ENCODE data around the gene TOPORS. TPM values are rescaled to one million over a fixed set of nuclear protein-coding genes. Genes with fewer than 3 reads are reported as not detected.
"Not testable (repeated sequence)": the region's sequence is repeated elsewhere in the genome, so short reads cannot be mapped to it uniquely, and the experiment has no call there.

The TOPORS gene
- polyA plus RNA-seq, 1 experiment: 20.4 TPM

- Histone ChIP-seq H3K4me3 (ENCODE audit: low read depth, low read length) (no peak overlapping the region), H3K27me3 (ENCODE audit: control insufficient read depth, insufficient read depth, low read length) (no peaks in the 10 kb centered on the region), H3K9me3 (ENCODE audit: control insufficient read depth, insufficient read depth, low read length) (no peaks in the 10 kb centered on the region), H3K27ac (ENCODE audit: low read depth, low read length) (no peak overlapping the region)
- POLR2A ChIA-PET: no interaction called here
- no peak for TF ChIP-seq CTCF (IDR thresholded peaks at IDR 0.05; ENCODE audit: low read depth, low read length)
- DNase-seq (ENCODE audit: low read depth, low spot score): no peak
- CTCF ChIA-PET: interaction anchor here (1.4 to 10.9 kb wide), 3 partner anchors 18 to 176 kb away, joined by 6 to 106 read pairs (median 12); no protein-coding TSS in a partner anchor
Measured at GRCh38 chr9:32554107-32554506, 1.7 kb upstream of the TOPORS start.

- H3K9me3 ChIP-seq (ENCODE audit: control insufficient read depth, insufficient read depth, low read length): no peaks in the 10 kb centered on the region
- peak overlapping the region; percentile 82 for H3K4me3 ChIP-seq (ENCODE audit: low read depth, low read length)
- ChIA-PET POLR2A (interaction anchor here (1.0 to 2.9 kb wide), 5 partner anchors 25 to 474 kb away, joined by 3 to 17 read pairs (median 10); partner anchors contain the start of genes ACO1, DNAJA1 and RIGI), CTCF (interaction anchor here (1.0 to 10.9 kb wide), 9 partner anchors 11 to 173 kb away, joined by 3 to 106 read pairs (median 6); partner anchors contain the start of gene RIGI)
- H3K27ac ChIP-seq (ENCODE audit: low read depth, low read length): peak overlapping the region; percentile 97
- H3K27me3 ChIP-seq (ENCODE audit: control insufficient read depth, insufficient read depth, low read length): no peaks in the 10 kb centered on the region
- TF ChIP-seq CTCF (IDR thresholded peaks at IDR 0.05; ENCODE audit: low read depth, low read length): no peak
- DNase-seq (ENCODE audit: low read depth, low spot score): no peak
Measured at GRCh38 chr9:32551276-32552051, 922 bp downstream of the TOPORS start.

GRCh38 chr9:32550562-32551275, 1.7 kb downstream of the TOPORS start:
- CTCF ChIA-PET: interaction anchor here (1.0 to 10.9 kb wide), 9 partner anchors 10 to 423 kb away, joined by 3 to 106 read pairs (median 5); partner anchors contain the start of gene RIGI

GRCh38 chr9:32550150-32550561, 2.2 kb downstream of the TOPORS start:
- Histone ChIP-seq H3K4me3 (ENCODE audit: low read depth, low read length) (peak overlapping the region; percentile 82), H3K27me3 (ENCODE audit: control insufficient read depth, insufficient read depth, low read length) (no peaks in the 10 kb centered on the region), H3K27ac (ENCODE audit: low read depth, low read length) (peak overlapping the region; percentile 33), H3K9me3 (ENCODE audit: control insufficient read depth, insufficient read depth, low read length) (no peaks in the 10 kb centered on the region)
- ChIA-PET CTCF (interaction anchor here (0.9 to 10.9 kb wide), 8 partner anchors 10 to 424 kb away, joined by 3 to 106 read pairs (median 6); partner anchors contain the start of gene RIGI), POLR2A (interaction anchor here (1.2 to 2.9 kb wide), 3 partner anchors 24 to 475 kb away, joined by 3 to 17 read pairs (median 12); partner anchors contain the start of genes ACO1, DNAJA1 and RIGI)
- peak; percentile 29; the same call in 1 of the 2 replicates for TF ChIP-seq CTCF (IDR thresholded peaks at IDR 0.05; ENCODE audit: low read depth, low read length)
- DNase-seq (ENCODE audit: low read depth, low spot score): no peak

More at GRCh38 chr9:32550562-32551275, 1.7 kb downstream of the TOPORS start:
- Histone ChIP-seq H3K9me3 (ENCODE audit: control insufficient read depth, insufficient read depth, low read length) (no peaks in the 10 kb centered on the region), H3K27me3 (ENCODE audit: control insufficient read depth, insufficient read depth, low read length) (no peaks in the 10 kb centered on the region), H3K4me3 (ENCODE audit: low read depth, low read length) (peak overlapping the region; percentile 82), H3K27ac (ENCODE audit: low read depth, low read length) (peak overlapping the region; percentile 85)
- POLR2A ChIA-PET: interaction anchor here (1.2 to 2.9 kb wide), 3 partner anchors 25 to 474 kb away, joined by 3 to 17 read pairs (median 12); partner anchors contain the start of genes ACO1, DNAJA1 and RIGI
- DNase-seq (ENCODE audit: low read depth, low spot score): peak; percentile 86
- TF ChIP-seq CTCF (IDR thresholded peaks at IDR 0.05; ENCODE audit: low read depth, low read length): 0 out of 2 replicates have a peak, but pooled peaks have one; percentile 10

- H3K9me3 ChIP-seq (ENCODE audit: control insufficient read depth, insufficient read depth, low read length); H3K4me3 ChIP-seq (ENCODE audit: low read depth, low read length); POLR2A ChIA-PET; H3K27me3 ChIP-seq (ENCODE audit: control insufficient read depth, insufficient read depth, low read length); H3K27ac ChIP-seq (ENCODE audit: low read depth, low read length); DNase-seq (ENCODE audit: low read depth, low spot score): not testable (repeated sequence)
- CTCF ChIA-PET: interaction anchor here (1.2 to 10.9 kb wide), 3 partner anchors 25 to 170 kb away, joined by 3 to 106 read pairs (median 18); partner anchors contain the start of gene NDUFB6
Measured at GRCh38 chr9:32548213-32548612, 4.2 kb downstream of the TOPORS start.

All from AG04450 (cell line).